AG10803 (cell line): ENCODE data around the gene PIP4K2A.

ENCODE experiments used
- DNase-seq: peaks from one replicate; pipeline ENCODE4 v3.0.0; 2010; ENCODE audit warnings: low read depth
- H3K4me3 ChIP-seq: 2 replicates; pipeline ENCODE4 v1.5.1; 2011; ENCODE audit warnings: mild to moderate bottlenecking, low read length, control low read depth
- TF ChIP-seq, protein P1 (sequence below): conservative IDR thresholded peaks from 2 replicates; pipeline ENCODE4 v1.5.1; 2011; ENCODE audit warnings: mild to moderate bottlenecking, low read length, control low read depth, inconsistent platforms

PIP4K2A gene

DNA sequence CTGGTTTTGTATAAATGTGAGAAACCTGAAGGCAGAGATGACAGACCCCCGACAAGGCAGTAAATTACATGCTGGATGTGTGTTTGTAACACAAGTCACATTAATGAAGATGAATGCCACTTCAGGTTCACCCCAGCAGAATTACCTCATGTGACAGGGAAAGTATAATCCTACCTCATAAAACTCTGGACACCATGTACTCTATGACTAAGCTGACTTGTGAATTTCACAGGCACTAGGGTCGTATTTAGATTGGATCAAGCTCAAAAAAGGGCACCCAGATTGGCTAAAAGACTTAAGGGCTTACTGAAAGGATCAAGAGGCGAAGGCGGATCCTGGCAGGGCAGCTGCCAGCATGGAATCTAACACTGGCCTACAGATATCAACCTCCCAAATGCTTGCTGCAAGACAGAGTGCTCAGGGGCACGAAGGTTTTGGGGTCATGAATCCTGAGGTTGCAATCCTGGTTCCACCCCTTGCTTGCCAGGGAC lies 161.4 kb downstream of the PIP4K2A start:
- no peak overlapping the region for H3K4me3 ChIP-seq
- DNase-seq: no peak
- TF ChIP-seq, protein P1, sequence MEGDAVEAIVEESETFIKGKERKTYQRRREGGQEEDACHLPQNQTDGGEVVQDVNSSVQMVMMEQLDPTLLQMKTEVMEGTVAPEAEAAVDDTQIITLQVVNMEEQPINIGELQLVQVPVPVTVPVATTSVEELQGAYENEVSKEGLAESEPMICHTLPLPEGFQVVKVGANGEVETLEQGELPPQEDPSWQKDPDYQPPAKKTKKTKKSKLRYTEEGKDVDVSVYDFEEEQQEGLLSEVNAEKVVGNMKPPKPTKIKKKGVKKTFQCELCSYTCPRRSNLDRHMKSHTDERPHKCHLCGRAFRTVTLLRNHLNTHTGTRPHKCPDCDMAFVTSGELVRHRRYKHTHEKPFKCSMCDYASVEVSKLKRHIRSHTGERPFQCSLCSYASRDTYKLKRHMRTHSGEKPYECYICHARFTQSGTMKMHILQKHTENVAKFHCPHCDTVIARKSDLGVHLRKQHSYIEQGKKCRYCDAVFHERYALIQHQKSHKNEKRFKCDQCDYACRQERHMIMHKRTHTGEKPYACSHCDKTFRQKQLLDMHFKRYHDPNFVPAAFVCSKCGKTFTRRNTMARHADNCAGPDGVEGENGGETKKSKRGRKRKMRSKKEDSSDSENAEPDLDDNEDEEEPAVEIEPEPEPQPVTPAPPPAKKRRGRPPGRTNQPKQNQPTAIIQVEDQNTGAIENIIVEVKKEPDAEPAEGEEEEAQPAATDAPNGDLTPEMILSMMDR: no peak

DNA sequence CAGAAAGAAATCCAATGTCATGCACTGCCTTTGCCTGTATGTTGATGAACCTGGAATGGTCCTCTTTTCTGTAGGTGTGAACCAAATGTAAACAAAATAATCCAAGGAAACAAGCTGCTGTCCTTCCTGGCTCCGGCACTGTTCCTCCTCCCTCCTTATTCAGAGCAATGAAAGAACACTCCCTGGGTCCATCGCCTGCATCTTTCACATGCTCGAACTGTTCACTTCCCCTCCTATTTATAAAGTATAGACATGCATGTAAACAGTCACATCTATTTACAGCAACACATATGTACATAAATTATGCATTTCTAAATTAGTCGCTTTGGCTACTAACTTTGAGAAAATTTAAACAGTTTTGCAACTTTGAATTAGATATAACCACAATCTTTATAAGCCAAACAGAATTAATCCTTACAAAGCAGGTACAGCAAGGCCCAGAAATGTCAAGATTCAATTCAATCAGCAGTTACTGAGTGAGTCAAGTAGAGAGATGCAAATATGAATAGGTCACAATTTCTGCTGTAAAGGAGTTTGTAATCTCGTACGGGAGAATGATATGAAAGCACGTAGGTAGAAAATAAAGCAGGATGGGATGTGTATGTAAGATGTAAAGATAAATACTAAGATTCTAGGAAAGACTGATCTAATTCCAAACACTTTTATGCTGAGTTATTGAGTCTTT lies 162.6 kb downstream of the PIP4K2A start:
- H3K4me3 ChIP-seq: no peak overlapping the region
- TF ChIP-seq, protein P1: no peak
- no peak for DNase-seq

DNA sequence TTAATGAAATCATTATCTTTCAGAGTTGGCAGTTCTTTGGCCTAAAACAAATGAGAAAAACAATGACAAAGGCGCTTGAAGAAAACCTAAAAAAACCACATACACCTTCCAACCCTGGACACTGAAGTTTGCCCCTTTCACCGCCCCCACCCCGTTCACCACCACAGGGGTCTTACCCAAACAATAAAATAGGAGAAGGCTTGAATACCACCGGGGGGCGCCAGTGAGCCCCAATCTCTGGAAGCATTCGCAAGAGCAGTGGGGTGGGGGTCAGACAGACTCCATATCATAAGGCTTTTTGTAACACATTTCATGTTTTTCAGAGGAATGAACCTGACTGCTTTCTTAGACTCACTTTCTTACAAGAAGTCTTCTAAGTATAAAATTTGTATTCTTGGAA lies 163.6 kb downstream of the PIP4K2A start:
- TF ChIP-seq, protein P1: peak; percentile 54
- peak; percentile 17 for DNase-seq
- no peak overlapping the region for H3K4me3 ChIP-seq

DNA sequence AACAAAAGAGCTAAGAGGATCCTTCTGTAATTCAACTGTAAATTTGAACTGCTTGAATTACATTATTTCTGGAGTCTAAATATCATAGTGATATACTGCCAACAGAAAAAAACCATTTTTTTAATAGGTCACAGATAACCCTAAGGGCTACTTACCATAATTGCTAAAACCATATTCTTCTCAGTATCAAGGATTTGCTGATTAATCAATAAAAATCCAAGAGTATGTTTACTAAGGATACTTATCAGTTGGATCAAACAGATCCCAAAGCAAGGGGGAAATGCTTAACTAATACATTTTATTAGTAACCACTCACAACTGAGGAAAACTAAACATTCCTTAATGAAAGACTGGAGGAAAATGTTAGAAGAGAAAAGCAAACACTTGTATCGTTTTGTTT lies 166.0 kb downstream of the PIP4K2A start:
- no peak for DNase-seq
- TF ChIP-seq, protein P1: no peak
- H3K4me3 ChIP-seq: no peak overlapping the region

DNA sequence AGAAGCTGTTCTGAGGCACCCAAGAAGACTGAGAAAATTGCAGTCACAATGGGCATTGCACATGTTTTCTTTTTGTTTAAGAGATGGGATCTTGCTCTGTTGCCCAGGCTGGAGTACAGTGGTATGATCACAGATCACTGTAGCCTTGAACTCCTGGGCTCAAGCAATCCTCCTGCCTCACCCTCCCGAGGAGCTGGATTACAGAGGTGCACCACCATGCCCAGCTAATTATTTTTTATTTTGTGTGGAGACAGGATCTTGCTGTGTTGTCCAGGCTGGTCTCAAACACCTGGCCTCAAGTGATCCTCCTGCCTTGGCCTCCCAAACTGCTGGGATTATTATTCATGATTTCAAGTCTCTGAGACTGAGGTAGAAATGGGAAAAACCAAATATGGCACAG lies 168.7 kb downstream of the PIP4K2A start:
- H3K4me3 ChIP-seq: no peak overlapping the region
- TF ChIP-seq, protein P1: no peak
- no peak for DNase-seq

DNA sequence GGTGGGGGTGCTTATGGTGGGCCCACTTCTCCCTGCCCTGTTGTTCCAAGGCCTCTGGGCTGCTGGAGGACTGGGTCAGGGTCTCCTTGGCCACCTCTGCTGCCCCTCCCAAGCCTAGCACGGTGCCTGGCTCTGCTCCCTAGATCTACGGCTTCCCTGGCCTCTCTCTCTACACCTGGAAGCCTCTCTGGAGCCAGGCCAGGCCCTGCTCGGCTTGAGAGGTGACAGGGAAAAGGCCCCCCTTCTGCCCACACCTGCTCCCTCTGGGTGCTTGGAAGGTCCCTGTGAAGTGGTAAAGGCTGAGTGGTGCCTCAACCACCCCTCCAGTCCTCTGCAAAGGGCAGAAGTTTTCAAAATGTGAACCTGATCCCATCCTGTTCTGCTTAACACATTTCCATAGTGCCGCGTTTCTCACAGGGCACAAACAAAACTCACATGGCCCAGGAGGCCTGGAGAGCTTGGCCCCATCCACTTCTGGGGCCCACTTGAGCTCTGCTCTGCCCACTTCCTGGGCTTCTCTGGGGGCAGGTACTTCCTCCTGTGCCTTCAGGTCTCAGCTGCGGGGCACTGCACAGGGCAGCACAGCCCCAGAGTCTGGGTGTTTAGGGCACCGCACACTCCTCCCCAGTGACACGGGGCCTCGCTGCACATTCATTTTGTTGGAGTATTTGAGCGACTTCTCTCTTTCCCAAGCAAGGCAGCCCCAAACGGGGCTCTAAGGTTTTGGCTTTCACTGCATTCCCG lies 169.9 kb downstream of the PIP4K2A start:
- no peak for DNase-seq
- TF ChIP-seq, protein P1: no peak
- no peak overlapping the region for H3K4me3 ChIP-seq

DNA sequence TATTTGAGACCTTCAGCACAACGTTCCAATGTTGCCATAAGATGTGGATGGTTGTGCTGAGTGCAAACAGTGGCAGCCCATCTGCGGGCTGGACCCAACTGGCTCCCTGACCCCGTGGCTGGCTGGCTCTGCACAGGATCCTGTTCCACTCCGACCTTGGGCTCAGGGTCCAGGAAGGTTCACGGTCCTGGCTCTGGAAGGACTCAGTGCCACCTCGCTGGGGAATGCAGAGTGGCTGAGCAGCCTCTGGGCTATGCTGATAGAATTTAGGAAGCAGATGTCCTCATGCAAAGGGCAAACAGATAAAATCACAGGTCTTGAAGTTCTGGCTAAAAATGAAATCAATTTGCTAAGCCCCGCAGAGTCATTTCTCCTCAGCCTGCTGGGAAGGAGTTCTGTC lies 171.6 kb downstream of the PIP4K2A start:
- no peak for DNase-seq
- TF ChIP-seq, protein P1: no peak
- no peak overlapping the region for H3K4me3 ChIP-seq
